Fibroblast of lung (primary cell): ENCODE results near the gene MBNL1. TPM values are rescaled to one million over a fixed set of nuclear protein-coding genes. Genes with fewer than 3 reads are reported as not detected.

Experiments
- DNase-seq, 2 donors: peaks; one replicate each; pipeline versions ENCODE4 v3.0.0 to v3.0.0-alpha.2; 2010; ENCODE audit warnings: low read depth in 2 of 2
- H2AFZ ChIP-seq: 2 replicates; pipeline ENCODE4 v1.5.1; 2012; ENCODE audit warnings: low read length, control low read depth, inconsistent platforms
- H3K27ac ChIP-seq: 2 replicates; pipeline ENCODE4 v1.5.1; 2011; ENCODE audit warnings: low read length, control low read depth; ENCODE audit not compliant: insufficient read depth
- H3K27me3 ChIP-seq: 2 replicates; pipeline ENCODE4 v1.5.1; 2011; ENCODE audit warnings: mild to moderate bottlenecking, low read length; ENCODE audit not compliant: control insufficient read depth, insufficient read depth
- H3K36me3 ChIP-seq: 2 replicates; pipeline ENCODE4 v1.5.1; 2011; ENCODE audit warnings: low read length; ENCODE audit not compliant: control insufficient read depth, insufficient read depth
- H3K4me1 ChIP-seq: 2 replicates; pipeline ENCODE4 v1.5.1; 2011; ENCODE audit warnings: low read length; ENCODE audit not compliant: control insufficient read depth, insufficient read depth; ENCODE audit errors: extremely low read depth
- H3K4me2 ChIP-seq: 2 replicates; pipeline ENCODE4 v1.5.1; 2011; ENCODE audit warnings: low read length, control low read depth; ENCODE audit not compliant: insufficient read depth; ENCODE audit errors: extremely low read depth
- H3K4me3 ChIP-seq, 4 experiments: fragments of 200-600 bp in 1 of 4; sonication (generic) in 1 of 4; replicated peaks in 1 of 4; 2 replicates each; pipeline ENCODE4 v1.5.1; 2011 to 2016; ENCODE audit warnings: low read length in 4 of 4, low read depth in 3 of 4, mild to moderate bottlenecking in 3 of 4, control low read depth in 2 of 4, inconsistent platforms in 1 of 4, mixed read lengths in 1 of 4; ENCODE audit not compliant: insufficient read depth in 1 of 4; ENCODE audit errors: control extremely low read depth in 1 of 4
- H3K79me2 ChIP-seq: 2 replicates; pipeline ENCODE4 v1.5.1; 2012; ENCODE audit warnings: mild to moderate bottlenecking, low read length, inconsistent platforms; ENCODE audit not compliant: control insufficient read depth, insufficient read depth
- H3K9ac ChIP-seq: 2 replicates; pipeline ENCODE4 v1.5.1; 2011; ENCODE audit warnings: mild to moderate bottlenecking, low read length, control low read depth; ENCODE audit not compliant: insufficient read depth
- H3K9me3 ChIP-seq: 2 replicates; pipeline ENCODE4 v1.5.1; 2012; ENCODE audit warnings: low read depth, low read length; ENCODE audit not compliant: control insufficient read depth, insufficient read depth
- H4K20me1 ChIP-seq: 2 replicates; pipeline ENCODE4 v1.5.1; 2011; ENCODE audit warnings: low read length; ENCODE audit not compliant: control insufficient read depth, insufficient read depth; ENCODE audit errors: extremely low read depth
- EZH2 ChIP-seq: IDR thresholded peaks from 2 replicates; pipeline ENCODE4 v1.5.1; 2012; ENCODE audit warnings: low read length, control low read depth, mild to moderate bottlenecking; ENCODE audit errors: missing control alignments
- polyA plus RNA-seq, 2 donors: library from polyadenylated mRNA; depleted of rRNA in 1 of 2; stranded (reverse) in 1 of 2; unstranded in 1 of 2; fragments of >200 nt; gene quantifications; 2 replicates each; pipeline ENCODE4 v1.2.1, GENCODE V29; 2011 to 2012; ENCODE audit warnings: missing spikeins in 1 of 2
- total RNA-seq: library from RNA; depleted of rRNA; stranded (reverse); fragments of >200 nt; gene quantifications from 2 replicates; pipeline ENCODE4 v1.2.1, GENCODE V29; 2014
- TF ChIP-seq, protein P1 (sequence below), 2 donors: IDR thresholded peaks in 1 of 2; conservative IDR thresholded peaks in 1 of 2; 1 replicate in 1 of 2; 2 replicates in 1 of 2; pipeline ENCODE4 v1.5.1; 2011 to 2012; ENCODE audit warnings: low read length in 2 of 2, control low read depth in 1 of 2, inconsistent platforms in 1 of 2, low read depth in 1 of 2, mild to moderate bottlenecking in 1 of 2

Gene MBNL1
- total and polyA plus RNA-seq, 2 donors (not counting 1 experiment from before 2014, with no cell fraction given), result 150 to 213 TPM

DNA sequence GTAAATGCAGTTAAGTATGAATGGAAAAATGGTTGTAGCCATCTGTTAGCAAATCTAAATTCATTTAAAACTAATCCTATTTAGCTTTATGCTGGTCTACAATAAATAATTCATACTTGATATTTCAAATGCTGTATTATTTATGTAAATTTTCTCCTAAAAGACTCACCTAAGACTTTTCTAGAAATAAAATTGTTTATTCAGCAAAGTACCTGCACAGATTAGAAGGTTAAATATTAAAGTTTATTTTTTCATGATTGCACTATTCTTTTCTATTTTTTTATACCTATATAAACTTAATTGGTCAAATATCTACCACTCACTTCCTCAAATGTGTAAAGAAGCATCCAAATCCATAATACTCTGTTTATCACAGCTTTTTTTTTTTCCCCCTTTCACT, 45.2 kb downstream of the MBNL1 start:
- no peaks in the 10 kb centered on the region for H3K4me1 ChIP-seq
- no peaks in the 10 kb centered on the region for H3K9me3 ChIP-seq

GRCh38 chr3:152314677-152315353, 46.1 kb downstream of the MBNL1 start:
- no peak for DNase-seq
- no peak overlapping the region for H3K9ac ChIP-seq
- peaks cover 2% of the 10 kb centered on the region for H4K20me1 ChIP-seq
- TF ChIP-seq, protein P1, sequence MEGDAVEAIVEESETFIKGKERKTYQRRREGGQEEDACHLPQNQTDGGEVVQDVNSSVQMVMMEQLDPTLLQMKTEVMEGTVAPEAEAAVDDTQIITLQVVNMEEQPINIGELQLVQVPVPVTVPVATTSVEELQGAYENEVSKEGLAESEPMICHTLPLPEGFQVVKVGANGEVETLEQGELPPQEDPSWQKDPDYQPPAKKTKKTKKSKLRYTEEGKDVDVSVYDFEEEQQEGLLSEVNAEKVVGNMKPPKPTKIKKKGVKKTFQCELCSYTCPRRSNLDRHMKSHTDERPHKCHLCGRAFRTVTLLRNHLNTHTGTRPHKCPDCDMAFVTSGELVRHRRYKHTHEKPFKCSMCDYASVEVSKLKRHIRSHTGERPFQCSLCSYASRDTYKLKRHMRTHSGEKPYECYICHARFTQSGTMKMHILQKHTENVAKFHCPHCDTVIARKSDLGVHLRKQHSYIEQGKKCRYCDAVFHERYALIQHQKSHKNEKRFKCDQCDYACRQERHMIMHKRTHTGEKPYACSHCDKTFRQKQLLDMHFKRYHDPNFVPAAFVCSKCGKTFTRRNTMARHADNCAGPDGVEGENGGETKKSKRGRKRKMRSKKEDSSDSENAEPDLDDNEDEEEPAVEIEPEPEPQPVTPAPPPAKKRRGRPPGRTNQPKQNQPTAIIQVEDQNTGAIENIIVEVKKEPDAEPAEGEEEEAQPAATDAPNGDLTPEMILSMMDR (conservative IDR thresholded peaks at IDR 0.05 in 1 of 2, IDR thresholded peaks at IDR 0.05 in 1 of 2; ENCODE audit: low read depth in 1 of 2, low read length in 2 of 2), result no peak
- TF ChIP-seq EZH2, result no peak
- peaks cover 86% of the 10 kb centered on the region for H3K79me2 ChIP-seq
- H3K27ac ChIP-seq, result no peak overlapping the region
- H3K4me2 ChIP-seq, result no peak overlapping the region
- H2AFZ ChIP-seq, result no peak overlapping the region
- no peaks in the 10 kb centered on the region for H3K27me3 ChIP-seq
- H3K36me3 ChIP-seq, result peaks cover 1% of the 10 kb centered on the region
- H3K4me1 ChIP-seq, result peaks cover 3% of the 10 kb centered on the region
- H3K9me3 ChIP-seq, result no peaks in the 10 kb centered on the region
- no peak overlapping the region for H3K4me3 ChIP-seq

More for the DNA sequence above, 45.2 kb downstream of the MBNL1 start:
- Histone ChIP-seq H3K27ac (no peak overlapping the region), H3K4me3 (no peak overlapping the region), H3K27me3 (no peaks in the 10 kb centered on the region), H2AFZ (no peak overlapping the region), H3K9ac (no peak overlapping the region), H3K4me2 (no peak overlapping the region), H3K36me3 (peaks cover 1% of the 10 kb centered on the region), H3K79me2 (peaks cover 84% of the 10 kb centered on the region), H4K20me1 (peaks cover 2% of the 10 kb centered on the region)
- TF ChIP-seq EZH2, result no peak
- TF ChIP-seq, protein P1 (conservative IDR thresholded peaks at IDR 0.05 in 1 of 2, IDR thresholded peaks at IDR 0.05 in 1 of 2; ENCODE audit: low read depth in 1 of 2, low read length in 2 of 2), result no peak
- no peak for DNase-seq

DNA sequence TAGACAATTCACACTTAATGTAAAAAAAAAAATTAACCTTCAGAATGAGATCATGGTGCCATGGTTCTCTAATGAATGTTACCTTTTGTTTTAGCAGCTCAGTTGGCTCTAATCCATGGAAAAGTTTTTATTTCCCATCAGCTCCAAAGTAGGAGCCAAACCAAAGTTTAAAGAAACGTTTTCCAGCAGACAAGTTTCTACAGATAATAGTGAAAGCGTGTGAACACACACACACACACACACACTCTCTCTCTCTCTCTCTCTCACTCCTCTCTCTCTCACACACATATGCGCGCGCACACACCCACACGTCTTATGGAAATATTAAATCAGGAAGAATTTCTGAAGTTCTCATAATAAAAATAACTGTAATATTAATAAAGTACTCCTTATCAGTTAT, 46.9 kb downstream of the MBNL1 start:
- peaks cover 6% of the 10 kb centered on the region for H3K4me1 ChIP-seq
- H3K27ac ChIP-seq, result no peak overlapping the region

More for the DNA sequence above, 46.9 kb downstream of the MBNL1 start:
- Histone ChIP-seq H3K36me3 (peaks cover 1% of the 10 kb centered on the region), H2AFZ (no peak overlapping the region), H3K79me2 (peaks cover 86% of the 10 kb centered on the region), H3K4me3 (no peak overlapping the region), H3K27me3 (no peaks in the 10 kb centered on the region), H3K4me2 (no peak overlapping the region), H4K20me1 (peaks cover 2% of the 10 kb centered on the region), H3K9me3 (no peaks in the 10 kb centered on the region), H3K9ac (no peak overlapping the region)
- peak in 1 of 2 donors; percentile 67 for DNase-seq
- TF ChIP-seq, protein P1 (conservative IDR thresholded peaks at IDR 0.05 in 1 of 2, IDR thresholded peaks at IDR 0.05 in 1 of 2; ENCODE audit: low read depth in 1 of 2, low read length in 2 of 2), result no peak
- TF ChIP-seq EZH2, result no peak
